Endodermal cell (in vitro differentiated cells): ENCODE data around the gene A4GNT. TPM values are rescaled to one million over a fixed set of nuclear protein-coding genes. Genes with fewer than 3 reads are reported as not detected.

Experiments
- DNase-seq: peaks from one replicate; pipeline ENCODE4 v3.0.0-alpha.2; 2017
- H3K27ac ChIP-seq: 2 replicates; pipeline ENCODE4 v1.5.1; 2013; ENCODE audit warnings: mild to moderate bottlenecking, low read depth, low read length, moderate library complexity
- H3K27me3 ChIP-seq: 2 replicates; pipeline ENCODE4 v1.6.1; 2013; ENCODE audit warnings: mild to moderate bottlenecking, low read length, moderate library complexity; ENCODE audit not compliant: insufficient read depth, control insufficient read depth, poor library complexity, severe bottlenecking
- H3K36me3 ChIP-seq: 2 replicates; pipeline ENCODE4 v1.7.0; 2013; ENCODE audit warnings: mild to moderate bottlenecking, low read length, moderate library complexity; ENCODE audit not compliant: control insufficient read depth, insufficient read depth
- H3K4me1 ChIP-seq: one replicate; pipeline ENCODE4 v1.7.0; 2013; ENCODE audit warnings: low read length; ENCODE audit not compliant: control insufficient read depth, insufficient read depth
- H3K4me3 ChIP-seq: 2 replicates; pipeline ENCODE4 v1.5.1; 2013; ENCODE audit warnings: mild to moderate bottlenecking, low read length, moderate library complexity
- H3K9ac ChIP-seq: 2 replicates; pipeline ENCODE4 v1.6.1; 2013; ENCODE audit warnings: mild to moderate bottlenecking, low read length, moderate library complexity; ENCODE audit not compliant: poor library complexity, severe bottlenecking; ENCODE audit errors: extremely low read depth
- H3K9me3 ChIP-seq: 2 replicates; pipeline ENCODE4 v1.6.1; 2013; ENCODE audit warnings: mild to moderate bottlenecking, low read length, moderate library complexity; ENCODE audit not compliant: control insufficient read depth
- H3K27ac Mint-ChIP-seq: 2 replicates; pipeline ENCODE4 v1.8.0; 2020; ENCODE audit warnings: mixed read lengths
- H3K27me3 Mint-ChIP-seq: 2 replicates; pipeline ENCODE4 v1.8.0; 2021; ENCODE audit warnings: mild to moderate bottlenecking, mixed read lengths; ENCODE audit not compliant: insufficient read depth
- H3K36me3 Mint-ChIP-seq: 2 replicates; pipeline ENCODE4 v1.8.0; 2020; ENCODE audit warnings: low read depth, mixed read lengths
- H3K4me1 Mint-ChIP-seq: 2 replicates; pipeline ENCODE4 v1.8.0; 2020; ENCODE audit warnings: mixed read lengths
- H3K4me3 Mint-ChIP-seq: 2 replicates; pipeline ENCODE4 v1.8.0; 2020; ENCODE audit warnings: mild to moderate bottlenecking, moderate library complexity, mixed read lengths
- H3K9me3 Mint-ChIP-seq: 2 replicates; pipeline ENCODE4 v1.8.0; 2020; ENCODE audit warnings: mild to moderate bottlenecking, mixed read lengths
- CTCF ChIP-seq: fragments of 200-600 bp; sonication (generic); conservative IDR thresholded peaks from 2 replicates; pipeline ENCODE4 v1.5.0; 2021; ENCODE audit warnings: antibody characterized with exemption, mild to moderate bottlenecking
- WGBS, 2 experiments: methylation state at CpG; one replicate each; pipeline versions ENCODE4 v1.1.5 to v1.1.7; 2013; ENCODE audit warnings: missing lambda C conversion rate in 2 of 2, mixed read lengths in 1 of 2; ENCODE audit not compliant: insufficient coverage in 1 of 2, insufficient read length in 1 of 2; 5-methylcytosine and 5-hydroxymethylcytosine counted together
- total RNA-seq, 2 donors: library from RNA; stranded (reverse); fragmentation: NEBNext Ultra II Directional in 1 of 2; extraction: Animal tissue kit (Norgen Biotek cat#: 25700) in 1 of 2; gene quantifications; 2 replicates in 1 of 2; 3 replicates in 1 of 2; pipeline ENCODE4 v1.2.1, GENCODE V29; 2021

Gene A4GNT
- total RNA-seq, 2 donors from 2014 or later: not detected

GRCh38 chr3:138173769-138174420 lies 41.7 kb upstream of the A4GNT start:
- H3K4me3 Mint-ChIP-seq: peak overlapping the region; percentile 95
- peak overlapping the region; percentile 89 for H3K4me3 ChIP-seq
- peaks cover 5% of the 10 kb centered on the region for H3K9me3 Mint-ChIP-seq
- H3K36me3 Mint-ChIP-seq: peaks cover 25% of the 10 kb centered on the region
- H3K27me3 ChIP-seq: no peaks in the 10 kb centered on the region
- H3K9me3 ChIP-seq: no peaks in the 10 kb centered on the region
- H3K4me1 Mint-ChIP-seq: peaks cover 4% of the 10 kb centered on the region
- H3K9ac ChIP-seq: peak overlapping the region; percentile 69
- no peak for DNase-seq
- peaks cover 34% of the 10 kb centered on the region for H3K36me3 ChIP-seq
- H3K27me3 Mint-ChIP-seq: peaks cover 6% of the 10 kb centered on the region
- H3K27ac Mint-ChIP-seq: peak overlapping the region; percentile 98
- TF ChIP-seq CTCF: no peak
- no peaks in the 10 kb centered on the region for H3K4me1 ChIP-seq
- WGBS, 2 experiments: 74 to 82% methylated on average over 11 to 13 of the region's 13 CpGs
- H3K27ac ChIP-seq: peak overlapping the region; percentile 45

GRCh38 chr3:138172625-138173024 lies 40.4 kb upstream of the A4GNT start:
- no peak for TF ChIP-seq CTCF
- H3K27me3 ChIP-seq: no peaks in the 10 kb centered on the region
- H3K9me3 Mint-ChIP-seq: peaks cover 5% of the 10 kb centered on the region
- no peaks in the 10 kb centered on the region for H3K27me3 Mint-ChIP-seq
- no peak overlapping the region for H3K4me3 Mint-ChIP-seq
- H3K4me3 ChIP-seq: peak overlapping the region; percentile 5
- peaks cover 30% of the 10 kb centered on the region for H3K36me3 Mint-ChIP-seq
- H3K9me3 ChIP-seq: no peaks in the 10 kb centered on the region
- H3K27ac Mint-ChIP-seq: no peak overlapping the region
- H3K36me3 ChIP-seq: peaks cover 43% of the 10 kb centered on the region
- no peak overlapping the region for H3K9ac ChIP-seq
- H3K27ac ChIP-seq: no peak overlapping the region
- no peak for DNase-seq
- no peaks in the 10 kb centered on the region for H3K4me1 ChIP-seq
- H3K4me1 Mint-ChIP-seq: peaks cover 4% of the 10 kb centered on the region
- 93 to 94% methylated on average over 1 to 2 of the region's 2 CpGs for WGBS, 2 experiments

- Histone ChIP-seq H3K4me1 (no peaks in the 10 kb centered on the region), H3K4me3 (no peak overlapping the region), H3K36me3 (peaks cover 76% of the 10 kb centered on the region), H3K27me3 (no peaks in the 10 kb centered on the region), H3K9ac (no peak overlapping the region), H3K27ac (no peak overlapping the region), H3K9me3 (no peaks in the 10 kb centered on the region)
- Mint-ChIP-seq H3K27ac (no peak overlapping the region), H3K27me3 (no peaks in the 10 kb centered on the region), H3K4me3 (no peak overlapping the region), H3K9me3 (no peaks in the 10 kb centered on the region), H3K36me3 (peaks cover 58% of the 10 kb centered on the region), H3K4me1 (no peaks in the 10 kb centered on the region)
- DNase-seq: no peak
- 99 to 100% methylated on average over 2 of the region's 2 CpGs for WGBS, 2 experiments
- TF ChIP-seq CTCF: no peak
These were observed 32.9 kb upstream of the A4GNT start for GRCh38 chr3:138165061-138165460.
